GM12892 (cell line): ENCODE results near the gene CORIN.

Experiments used
- DNase-seq: peaks from one replicate; pipeline ENCODE4 v3.0.0; 2011; ENCODE audit not compliant: insufficient read length
- FAIRE-seq: peaks from 2 replicates; lab custom pipeline; 2011; peaks lifted over from hg19 to GRCh38; lab: Jason Lieb, UNC
- POLR2A ChIP-seq: IDR thresholded peaks from 2 replicates; pipeline ENCODE4 v1.6.1; 2011; ENCODE audit warnings: low read depth, low read length, control low read depth
- POLR2AphosphoS5 ChIP-seq: IDR thresholded peaks from 2 replicates; pipeline ENCODE4 v1.6.1; 2011; ENCODE audit warnings: low read depth, low read length, control low read depth
- TAF1 ChIP-seq: IDR thresholded peaks from 2 replicates; pipeline ENCODE4 v1.6.1; 2011; ENCODE audit warnings: low read depth, mild to moderate bottlenecking, control low read depth, low read length, borderline replicate concordance

CORIN gene

GRCh38 chr4:47668256-47668655, 169.6 kb downstream of the CORIN start:
- DNase-seq (no peak), FAIRE-seq (no peak)

GRCh38 chr4:47667552-47667951, 170.3 kb downstream of the CORIN start:
- DNase-seq = no peak
- TF ChIP-seq TAF1 = no peak
- no peak for TF ChIP-seq POLR2A
- TF ChIP-seq POLR2AphosphoS5 = no peak
- FAIRE-seq = no peak

More at GRCh38 chr4:47668256-47668655, 169.6 kb downstream of the CORIN start:
- TF ChIP-seq POLR2AphosphoS5 (no peak), TAF1 (no peak), POLR2A (no peak)

- TF ChIP-seq POLR2A = no peak
- TF ChIP-seq TAF1 = no peak
- TF ChIP-seq POLR2AphosphoS5 = no peak
- DNase-seq (no peak), FAIRE-seq (no peak)
Measured at GRCh38 chr4:47664051-47664826, 173.6 kb downstream of the CORIN start.

- DNase-seq = no peak
- FAIRE-seq = no peak
- TF ChIP-seq POLR2A (no peak), TAF1 (no peak), POLR2AphosphoS5 (no peak)
Measured at GRCh38 chr4:47662975-47663374, 174.9 kb downstream of the CORIN start.

GRCh38 chr4:47661741-47662140, 176.1 kb downstream of the CORIN start:
- TF ChIP-seq POLR2AphosphoS5 = no peak
- no peak for TF ChIP-seq TAF1
- TF ChIP-seq POLR2A = no peak
- FAIRE-seq = no peak

GRCh38 chr4:47659342-47659741, 178.5 kb downstream of the CORIN start:
- DNase-seq (no peak), FAIRE-seq (no peak)
- TF ChIP-seq POLR2AphosphoS5 (no peak), TAF1 (no peak), POLR2A (no peak)

More at GRCh38 chr4:47661741-47662140, 176.1 kb downstream of the CORIN start:
- no peak for DNase-seq

GRCh38 chr4:47654972-47655693, 182.7 kb downstream of the CORIN start:
- TF ChIP-seq POLR2AphosphoS5 (no peak), POLR2A (no peak), TAF1 (no peak)
- DNase-seq (no peak), FAIRE-seq (no peak)

- no peak for DNase-seq
- FAIRE-seq = no peak
- no peak for TF ChIP-seq POLR2A
- TF ChIP-seq POLR2AphosphoS5 = no peak
- no peak for TF ChIP-seq TAF1
Measured at GRCh38 chr4:47652092-47652491, 185.8 kb downstream of the CORIN start.

- no peak for TF ChIP-seq POLR2AphosphoS5
- TF ChIP-seq POLR2A = no peak
- no peak for TF ChIP-seq TAF1
- peak; percentile 14 for FAIRE-seq
Measured at GRCh38 chr4:47651231-47651630, 186.6 kb downstream of the CORIN start.

GRCh38 chr4:47650584-47651130, 187.2 kb downstream of the CORIN start:
- DNase-seq (no peak), FAIRE-seq (no peak)
- no peak for TF ChIP-seq POLR2A
- TF ChIP-seq TAF1 = no peak
- TF ChIP-seq POLR2AphosphoS5 = no peak

More at GRCh38 chr4:47651231-47651630, 186.6 kb downstream of the CORIN start:
- DNase-seq = no peak

GRCh38 chr4:47647544-47647943, 190.3 kb downstream of the CORIN start:
- no peak for TF ChIP-seq POLR2A
- no peak for TF ChIP-seq POLR2AphosphoS5
- TF ChIP-seq TAF1 = no peak
- DNase-seq (no peak), FAIRE-seq (no peak)

- no peak for FAIRE-seq
- no peak for TF ChIP-seq POLR2AphosphoS5
- TF ChIP-seq TAF1 = no peak
- TF ChIP-seq POLR2A = no peak
- no peak for DNase-seq
Measured at GRCh38 chr4:47647029-47647428, 190.8 kb downstream of the CORIN start.
